ENCODE data around the gene MDH1. TPM values are rescaled to one million over a fixed set of nuclear protein-coding genes. Genes with fewer than 3 reads are reported as not detected.
"Not testable (repeated sequence)": the region's sequence is repeated elsewhere in the genome, so short reads cannot be mapped to it uniquely, and the experiment has no call there.

MDH1 gene
- polyA plus RNA-seq, 1 donor from 2014 or later: 511 TPM

DNA sequence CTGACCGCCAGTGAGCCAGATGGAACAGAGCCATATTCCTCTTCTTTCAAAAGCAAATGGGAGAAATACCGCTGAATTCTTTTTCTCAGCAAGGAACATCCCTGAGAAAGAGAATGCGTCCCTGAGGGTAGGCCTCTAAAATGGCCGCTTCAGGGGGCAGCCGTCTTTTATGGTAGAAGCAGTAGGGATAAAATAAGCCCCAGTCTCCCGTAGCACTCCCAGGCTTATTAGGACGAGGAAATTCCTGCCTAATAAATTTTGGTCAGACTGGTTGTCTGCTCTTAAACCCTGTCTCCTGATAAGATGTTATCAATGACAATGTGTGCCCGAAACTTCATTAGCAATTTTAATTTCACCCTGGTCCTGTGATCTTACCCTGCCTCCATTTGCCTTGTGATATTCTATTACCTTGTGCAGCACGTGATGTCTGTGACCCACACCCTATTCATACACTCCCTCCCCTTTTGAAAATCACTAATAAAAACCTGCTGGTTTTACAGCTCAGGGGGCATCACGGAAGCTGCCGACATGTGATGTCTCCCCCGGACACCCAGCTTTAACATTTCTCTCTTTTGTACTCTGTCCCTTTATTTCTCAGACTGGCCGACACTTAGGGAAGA lies 14.9 kb upstream of the MDH1 start:
- H3K27me3 ChIP-seq (ENCODE audit: insufficient read depth, low read depth, low read length); H3F3A ChIP-seq (ENCODE audit: insufficient read depth, low read length, poor library complexity, severe bottlenecking); H4K20me1 ChIP-seq (ENCODE audit: insufficient read depth); H3K9ac ChIP-seq (ENCODE audit: low read length); H3K4me2 ChIP-seq (ENCODE audit: low read length); H3K27ac ChIP-seq (ENCODE audit: low read length); H3K79me2 ChIP-seq (replicated peaks; ENCODE audit: insufficient read depth, low read length); H3K4me3 ChIP-seq (ENCODE audit: low read length); H3K9me3 ChIP-seq (ENCODE audit: low read length); H3K36me3 ChIP-seq (ENCODE audit: insufficient read depth, low read length); H2AFZ ChIP-seq (ENCODE audit: low read depth, low read length); H3K9me2 ChIP-seq (ENCODE audit: insufficient read depth, low read length): not testable (repeated sequence)

DNA sequence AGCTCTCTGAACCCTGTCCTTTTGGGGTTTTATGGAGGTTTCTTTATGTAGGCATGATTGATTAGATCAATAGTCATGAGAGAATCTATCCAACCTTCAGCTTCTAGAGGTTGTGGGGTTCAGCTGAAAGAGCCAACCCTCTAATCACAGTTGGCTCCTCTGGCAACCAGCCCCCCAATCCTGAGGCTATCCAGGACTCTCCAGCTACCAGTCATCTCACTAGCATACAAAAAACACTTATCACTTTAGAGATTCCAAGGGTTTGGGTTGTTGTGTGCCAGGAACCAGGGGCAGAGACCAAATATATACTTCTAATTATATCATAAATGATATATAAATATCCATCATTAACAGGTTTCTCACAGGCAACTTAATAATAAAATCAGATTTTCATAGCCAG lies 12.2 kb upstream of the MDH1 start:
- H3K27ac ChIP-seq (ENCODE audit: low read length): no peak overlapping the region
- H3K9me3 ChIP-seq (ENCODE audit: low read length): no peaks in the 10 kb centered on the region
- H4K20me1 ChIP-seq (ENCODE audit: insufficient read depth): no peaks in the 10 kb centered on the region
- H2AFZ ChIP-seq (ENCODE audit: low read depth, low read length): no peak overlapping the region
- no peaks in the 10 kb centered on the region for H3K79me2 ChIP-seq (replicated peaks; ENCODE audit: insufficient read depth, low read length)
- no peak overlapping the region for H3K4me3 ChIP-seq (ENCODE audit: low read length)
- H3K27me3 ChIP-seq (ENCODE audit: insufficient read depth, low read depth, low read length): no peaks in the 10 kb centered on the region
- H3F3A ChIP-seq (ENCODE audit: insufficient read depth, low read length, poor library complexity, severe bottlenecking): no peaks in the 10 kb centered on the region
- no peak overlapping the region for H3K9ac ChIP-seq (ENCODE audit: low read length)
- TF ChIP-seq MXI1 (conservative IDR thresholded peaks at IDR 0.05; ENCODE audit: poor library complexity, severe bottlenecking) (no peak), EP300 (conservative IDR thresholded peaks at IDR 0.05; ENCODE audit: poor library complexity, severe bottlenecking) (no peak), TAF1 (IDR thresholded peaks at IDR 0.05; ENCODE audit: low read depth) (no peak), EZH2 (IDR thresholded peaks at IDR 0.05; ENCODE audit: borderline replicate concordance, insufficient read depth, low read length, poor library complexity, severe bottlenecking) (no peak)
- TF ChIP-seq, protein P1, sequence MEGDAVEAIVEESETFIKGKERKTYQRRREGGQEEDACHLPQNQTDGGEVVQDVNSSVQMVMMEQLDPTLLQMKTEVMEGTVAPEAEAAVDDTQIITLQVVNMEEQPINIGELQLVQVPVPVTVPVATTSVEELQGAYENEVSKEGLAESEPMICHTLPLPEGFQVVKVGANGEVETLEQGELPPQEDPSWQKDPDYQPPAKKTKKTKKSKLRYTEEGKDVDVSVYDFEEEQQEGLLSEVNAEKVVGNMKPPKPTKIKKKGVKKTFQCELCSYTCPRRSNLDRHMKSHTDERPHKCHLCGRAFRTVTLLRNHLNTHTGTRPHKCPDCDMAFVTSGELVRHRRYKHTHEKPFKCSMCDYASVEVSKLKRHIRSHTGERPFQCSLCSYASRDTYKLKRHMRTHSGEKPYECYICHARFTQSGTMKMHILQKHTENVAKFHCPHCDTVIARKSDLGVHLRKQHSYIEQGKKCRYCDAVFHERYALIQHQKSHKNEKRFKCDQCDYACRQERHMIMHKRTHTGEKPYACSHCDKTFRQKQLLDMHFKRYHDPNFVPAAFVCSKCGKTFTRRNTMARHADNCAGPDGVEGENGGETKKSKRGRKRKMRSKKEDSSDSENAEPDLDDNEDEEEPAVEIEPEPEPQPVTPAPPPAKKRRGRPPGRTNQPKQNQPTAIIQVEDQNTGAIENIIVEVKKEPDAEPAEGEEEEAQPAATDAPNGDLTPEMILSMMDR (IDR thresholded peaks at IDR 0.05; ENCODE audit: poor library complexity, severe bottlenecking): no peak
- TF ChIP-seq, protein P2, sequence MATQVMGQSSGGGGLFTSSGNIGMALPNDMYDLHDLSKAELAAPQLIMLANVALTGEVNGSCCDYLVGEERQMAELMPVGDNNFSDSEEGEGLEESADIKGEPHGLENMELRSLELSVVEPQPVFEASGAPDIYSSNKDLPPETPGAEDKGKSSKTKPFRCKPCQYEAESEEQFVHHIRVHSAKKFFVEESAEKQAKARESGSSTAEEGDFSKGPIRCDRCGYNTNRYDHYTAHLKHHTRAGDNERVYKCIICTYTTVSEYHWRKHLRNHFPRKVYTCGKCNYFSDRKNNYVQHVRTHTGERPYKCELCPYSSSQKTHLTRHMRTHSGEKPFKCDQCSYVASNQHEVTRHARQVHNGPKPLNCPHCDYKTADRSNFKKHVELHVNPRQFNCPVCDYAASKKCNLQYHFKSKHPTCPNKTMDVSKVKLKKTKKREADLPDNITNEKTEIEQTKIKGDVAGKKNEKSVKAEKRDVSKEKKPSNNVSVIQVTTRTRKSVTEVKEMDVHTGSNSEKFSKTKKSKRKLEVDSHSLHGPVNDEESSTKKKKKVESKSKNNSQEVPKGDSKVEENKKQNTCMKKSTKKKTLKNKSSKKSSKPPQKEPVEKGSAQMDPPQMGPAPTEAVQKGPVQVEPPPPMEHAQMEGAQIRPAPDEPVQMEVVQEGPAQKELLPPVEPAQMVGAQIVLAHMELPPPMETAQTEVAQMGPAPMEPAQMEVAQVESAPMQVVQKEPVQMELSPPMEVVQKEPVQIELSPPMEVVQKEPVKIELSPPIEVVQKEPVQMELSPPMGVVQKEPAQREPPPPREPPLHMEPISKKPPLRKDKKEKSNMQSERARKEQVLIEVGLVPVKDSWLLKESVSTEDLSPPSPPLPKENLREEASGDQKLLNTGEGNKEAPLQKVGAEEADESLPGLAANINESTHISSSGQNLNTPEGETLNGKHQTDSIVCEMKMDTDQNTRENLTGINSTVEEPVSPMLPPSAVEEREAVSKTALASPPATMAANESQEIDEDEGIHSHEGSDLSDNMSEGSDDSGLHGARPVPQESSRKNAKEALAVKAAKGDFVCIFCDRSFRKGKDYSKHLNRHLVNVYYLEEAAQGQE (IDR thresholded peaks at IDR 0.05; ENCODE audit: borderline replicate concordance): no peak
- H3K9me2 ChIP-seq (ENCODE audit: insufficient read depth, low read length): no peaks in the 10 kb centered on the region
- H3K4me2 ChIP-seq (ENCODE audit: low read length): no peak overlapping the region
- H3K36me3 ChIP-seq (ENCODE audit: insufficient read depth, low read length): no peaks in the 10 kb centered on the region

DNA sequence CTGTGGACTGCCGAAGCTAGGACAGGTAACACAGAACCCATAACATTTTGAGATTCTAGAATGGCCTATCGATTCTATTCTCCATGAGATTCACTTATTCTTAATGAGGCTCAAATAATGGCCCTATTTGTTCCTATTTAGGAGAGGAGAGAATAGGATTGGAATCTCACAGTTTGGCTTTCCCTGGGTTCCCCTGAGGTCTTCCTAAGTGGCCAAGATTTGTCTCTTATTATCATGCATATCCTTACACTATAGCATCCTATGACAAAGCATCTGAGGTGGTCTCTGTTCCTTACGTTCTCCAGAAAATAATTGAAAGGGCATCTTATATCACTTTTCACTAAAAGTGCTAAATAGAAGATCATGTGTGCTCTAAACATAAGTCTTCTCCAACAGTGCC lies 10.0 kb upstream of the MDH1 start:
- Histone ChIP-seq H3K4me3 (ENCODE audit: low read length) (no peak overlapping the region), H3K4me2 (ENCODE audit: low read length) (no peak overlapping the region), H3K36me3 (ENCODE audit: insufficient read depth, low read length) (no peaks in the 10 kb centered on the region), H3F3A (ENCODE audit: insufficient read depth, low read length, poor library complexity, severe bottlenecking) (no peaks in the 10 kb centered on the region), H3K9me2 (ENCODE audit: insufficient read depth, low read length) (no peaks in the 10 kb centered on the region), H3K9ac (ENCODE audit: low read length) (no peak overlapping the region), H3K27ac (ENCODE audit: low read length) (no peak overlapping the region), H3K79me2 (replicated peaks; ENCODE audit: insufficient read depth, low read length) (no peaks in the 10 kb centered on the region), H2AFZ (ENCODE audit: low read depth, low read length) (no peak overlapping the region), H3K27me3 (ENCODE audit: insufficient read depth, low read depth, low read length) (no peaks in the 10 kb centered on the region), H3K9me3 (ENCODE audit: low read length) (no peaks in the 10 kb centered on the region), H4K20me1 (ENCODE audit: insufficient read depth) (no peaks in the 10 kb centered on the region)
- TF ChIP-seq MXI1 (conservative IDR thresholded peaks at IDR 0.05; ENCODE audit: poor library complexity, severe bottlenecking) (no peak), EP300 (conservative IDR thresholded peaks at IDR 0.05; ENCODE audit: poor library complexity, severe bottlenecking) (no peak), EZH2 (IDR thresholded peaks at IDR 0.05; ENCODE audit: borderline replicate concordance, insufficient read depth, low read length, poor library complexity, severe bottlenecking) (no peak), SMC3 (conservative IDR thresholded peaks at IDR 0.05; ENCODE audit: poor library complexity) (no peak), RAD21 (conservative IDR thresholded peaks at IDR 0.05) (no peak)
